HL-60/S4 treated with phorbol 12-myristate 13-acetate at 8.2 ng/mL for 4 days and 3 days (cell line): ENCODE data around the gene SLC5A2.
"Not testable (repeated sequence)": the region's sequence is repeated elsewhere in the genome, so short reads cannot be mapped to it uniquely, and the experiment has no call there.

Experiments used
- in situ Hi-C: fragments of 300-500 bp; cut with MboI; formaldehyde crosslinking; loops from 2 replicates; pipeline ENCODE4 v1.15.0; 2022; ENCODE audit warnings: low sequenced_read_pairs

SLC5A2 gene

GRCh38 chr16:31473264-31473984 is 9.5 kb upstream of the SLC5A2 start:
- in situ Hi-C loops = loop anchor here (25.0 kb wide), 2 partner anchors 389 to 486 kb away; partner anchors contain the start of genes HSD3B7 and ZNF267

DNA sequence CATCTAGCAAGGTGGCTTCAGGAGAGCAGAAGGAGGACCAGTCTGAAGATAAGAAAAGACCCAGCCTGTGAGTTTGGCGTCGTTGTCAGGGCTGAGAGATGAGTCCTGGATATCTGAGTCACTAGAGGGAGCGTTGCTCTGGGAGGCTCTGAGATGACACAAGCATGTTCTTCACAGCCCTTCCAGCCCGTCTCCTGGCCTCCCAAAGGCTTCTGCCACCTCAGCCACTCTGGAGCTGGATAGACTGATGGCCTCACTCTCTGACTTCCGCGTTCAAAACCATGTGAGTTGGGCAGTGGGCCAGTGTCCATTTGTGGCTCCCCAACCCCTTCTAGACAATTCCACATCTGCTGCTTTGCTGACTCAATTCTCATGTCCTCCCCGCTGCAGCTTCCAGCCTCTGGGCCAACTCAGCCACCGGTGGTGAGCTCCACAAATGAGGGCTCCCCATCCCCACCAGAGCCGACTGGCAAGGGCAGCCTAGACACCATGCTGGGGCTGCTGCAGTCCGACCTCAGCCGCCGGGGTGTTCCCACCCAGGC is 8.7 kb upstream of the SLC5A2 start:
- in situ Hi-C loops = loop anchor here (25.0 kb wide), 2 partner anchors 388 to 487 kb away; partner anchors contain the start of genes HSD3B7 and ZNF267

- in situ Hi-C loops = loop anchor here (25.0 kb wide), 2 partner anchors 387 to 488 kb away; partner anchors contain the start of genes HSD3B7 and ZNF267
Measured at GRCh38 chr16:31474773-31475738, 7.9 kb upstream of the SLC5A2 start.

GRCh38 chr16:31475946-31476302 is 7.0 kb upstream of the SLC5A2 start:
- in situ Hi-C loops = no loop called here

DNA sequence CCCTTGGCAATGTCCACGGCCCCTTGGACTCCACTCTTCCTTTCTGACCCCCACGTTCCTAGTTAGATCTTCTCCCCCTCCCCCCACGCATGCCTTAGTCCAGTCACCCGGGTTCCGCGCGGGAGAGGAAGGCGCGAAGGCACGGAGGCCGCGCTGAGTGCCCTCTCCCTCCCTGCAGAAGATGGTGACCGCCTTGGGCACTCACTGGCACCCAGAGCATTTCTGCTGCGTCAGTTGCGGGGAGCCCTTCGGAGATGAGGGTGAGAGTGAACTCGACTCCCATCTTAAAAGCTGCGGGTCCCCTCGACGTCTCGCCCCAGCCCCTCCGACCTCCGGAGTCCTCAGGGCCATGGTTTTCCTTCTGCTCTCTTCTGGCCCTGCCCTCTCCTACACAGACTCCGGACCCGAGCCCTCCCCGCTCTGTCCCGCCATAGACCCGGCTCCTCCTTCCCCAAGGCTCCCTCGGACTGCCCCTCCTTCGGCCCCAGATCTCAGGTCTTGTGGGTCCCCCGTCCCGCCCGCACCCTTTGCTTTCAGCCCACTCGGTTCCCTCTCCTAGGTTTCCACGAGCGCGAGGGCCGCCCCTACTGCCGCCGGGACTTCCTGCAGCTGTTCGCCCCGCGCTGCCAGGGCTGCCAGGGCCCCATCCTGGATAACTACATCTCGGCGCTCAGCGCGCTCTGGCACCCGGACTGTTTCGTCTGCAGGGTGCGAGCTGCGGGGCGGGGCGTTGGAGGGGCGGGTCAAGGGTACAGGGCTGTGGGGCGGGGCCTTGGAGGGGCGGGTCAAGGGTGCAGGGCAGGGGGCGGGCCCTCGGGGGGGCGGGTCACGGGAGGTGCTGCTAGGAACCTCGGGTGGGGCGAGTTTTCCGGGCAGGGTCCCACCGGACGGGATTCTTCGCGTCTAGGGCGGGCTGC is 6.4 kb upstream of the SLC5A2 start:
- in situ Hi-C loops = no loop called here

DNA sequence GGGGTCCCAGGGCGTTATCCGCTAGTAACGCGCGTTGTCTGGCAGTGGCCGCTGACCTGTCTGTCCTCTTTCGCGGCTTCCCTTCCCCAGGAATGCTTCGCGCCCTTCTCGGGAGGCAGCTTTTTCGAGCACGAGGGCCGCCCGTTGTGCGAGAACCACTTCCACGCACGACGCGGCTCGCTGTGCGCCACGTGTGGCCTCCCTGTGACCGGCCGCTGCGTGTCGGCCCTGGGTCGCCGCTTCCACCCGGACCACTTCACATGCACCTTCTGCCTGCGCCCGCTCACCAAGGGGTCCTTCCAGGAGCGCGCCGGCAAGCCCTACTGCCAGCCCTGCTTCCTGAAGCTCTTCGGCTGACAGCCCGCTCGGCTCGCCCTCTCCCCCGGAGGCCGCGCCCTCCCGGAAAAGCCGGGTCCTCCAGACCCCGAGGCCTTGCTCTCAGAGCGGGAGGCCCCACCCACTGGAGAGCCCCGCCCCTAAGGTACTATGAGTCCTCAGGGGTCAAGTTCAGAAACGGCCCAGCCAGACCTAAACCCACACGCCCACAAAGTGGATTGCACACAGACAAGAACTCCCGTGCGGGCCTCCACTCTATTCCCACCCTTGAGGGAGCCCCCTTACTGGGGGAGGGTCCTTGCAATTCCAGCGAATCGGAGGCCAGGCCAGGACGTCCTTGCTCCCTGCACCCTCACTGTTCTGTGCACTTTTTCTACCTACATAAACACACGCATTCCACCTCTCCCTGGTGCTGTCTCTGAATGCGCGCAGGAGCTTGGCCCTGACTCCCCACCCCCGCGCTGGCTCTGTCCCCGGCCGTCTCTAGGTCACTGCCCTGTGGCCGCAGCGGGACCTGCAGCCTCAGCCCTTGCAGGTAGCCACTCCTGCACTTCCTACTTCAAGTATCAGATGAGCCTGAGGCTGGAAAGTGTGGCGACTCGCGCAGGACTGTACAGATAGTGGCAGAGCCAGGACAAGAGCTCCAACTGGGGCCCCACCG is 5.4 kb upstream of the SLC5A2 start:
- in situ Hi-C loops = no loop called here

DNA sequence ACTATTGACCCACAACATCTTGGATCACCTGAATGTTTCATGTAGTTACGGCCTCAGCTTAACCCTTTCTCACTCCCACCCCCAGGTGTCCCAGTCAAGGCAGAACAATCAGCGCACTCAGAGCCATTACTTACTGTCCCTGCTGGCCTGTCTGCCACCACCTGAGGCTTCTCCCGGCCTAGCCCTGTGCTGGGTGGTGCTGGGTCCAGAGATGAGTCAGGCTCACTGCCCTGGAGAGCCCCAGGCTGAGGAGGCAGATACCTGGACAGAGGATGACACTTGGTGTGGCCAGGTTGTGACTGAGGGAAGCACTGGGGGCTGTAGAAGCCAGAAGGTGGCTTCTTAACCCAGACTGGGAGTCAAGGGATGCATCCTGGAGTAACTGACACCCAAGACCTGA is 4.0 kb upstream of the SLC5A2 start:
- in situ Hi-C loops = no loop called here

- in situ Hi-C loops = no loop called here
Measured at GRCh38 chr16:31479751-31480150, 3.2 kb upstream of the SLC5A2 start.

GRCh38 chr16:31480851-31481536 is 1.9 kb upstream of the SLC5A2 start:
- in situ Hi-C loops = no loop called here

DNA sequence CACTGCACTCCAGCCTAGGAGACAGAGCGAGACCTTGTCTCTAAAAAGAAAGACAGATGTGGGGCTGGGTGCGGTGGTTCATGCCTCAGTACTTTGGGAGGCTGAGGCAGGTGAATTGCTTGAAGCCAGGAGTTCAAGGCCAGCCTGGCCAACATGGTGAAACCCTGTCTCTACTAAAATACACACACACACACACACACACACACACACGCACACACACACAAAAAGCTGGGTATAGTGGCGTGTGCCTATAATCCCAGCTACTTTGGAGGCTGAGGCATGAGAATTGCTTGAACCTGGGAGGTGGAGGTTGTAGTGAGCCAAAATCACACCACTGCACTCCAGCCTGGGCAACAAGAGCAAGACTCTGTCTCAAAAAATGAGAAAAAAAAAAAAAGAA is 1.1 kb downstream of the SLC5A2 start:
- in situ Hi-C loops = not testable (repeated sequence)

DNA sequence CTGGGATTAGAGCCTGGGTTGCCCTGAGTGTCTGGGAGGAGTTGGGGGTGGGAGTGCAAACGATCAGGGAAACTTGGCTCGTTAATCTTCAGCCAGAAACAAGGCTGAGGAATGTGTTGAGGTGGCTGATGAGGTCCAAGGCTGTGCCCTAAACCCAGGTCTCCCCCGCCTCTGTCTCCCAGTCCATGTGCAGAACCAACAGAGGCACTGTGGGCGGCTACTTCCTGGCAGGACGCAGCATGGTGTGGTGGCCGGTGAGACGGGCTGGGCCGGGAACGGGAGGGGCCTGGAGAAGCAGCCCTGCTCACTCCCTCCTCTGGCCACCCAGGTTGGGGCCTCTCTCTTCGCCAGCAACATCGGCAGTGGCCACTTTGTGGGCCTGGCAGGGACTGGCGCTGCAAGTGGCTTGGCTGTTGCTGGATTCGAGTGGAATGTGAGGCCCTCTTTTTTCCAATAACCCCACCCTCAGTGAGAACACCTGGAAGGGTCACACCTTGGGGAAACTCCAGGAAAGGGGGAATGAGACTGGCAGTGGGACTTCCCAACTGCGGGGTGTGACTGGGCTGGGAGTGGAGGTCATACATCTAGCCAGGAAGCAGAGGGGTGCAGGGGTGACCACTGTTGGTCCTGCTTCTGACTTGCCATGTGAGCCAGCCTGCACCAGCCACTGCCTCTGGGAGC is 1.7 kb downstream of the SLC5A2 start:
- in situ Hi-C loops = no loop called here

- in situ Hi-C loops = no loop called here
Measured at GRCh38 chr16:31485571-31485970, 2.6 kb downstream of the SLC5A2 start.

GRCh38 chr16:31486045-31486444 is 3.1 kb downstream of the SLC5A2 start:
- in situ Hi-C loops = no loop called here

DNA sequence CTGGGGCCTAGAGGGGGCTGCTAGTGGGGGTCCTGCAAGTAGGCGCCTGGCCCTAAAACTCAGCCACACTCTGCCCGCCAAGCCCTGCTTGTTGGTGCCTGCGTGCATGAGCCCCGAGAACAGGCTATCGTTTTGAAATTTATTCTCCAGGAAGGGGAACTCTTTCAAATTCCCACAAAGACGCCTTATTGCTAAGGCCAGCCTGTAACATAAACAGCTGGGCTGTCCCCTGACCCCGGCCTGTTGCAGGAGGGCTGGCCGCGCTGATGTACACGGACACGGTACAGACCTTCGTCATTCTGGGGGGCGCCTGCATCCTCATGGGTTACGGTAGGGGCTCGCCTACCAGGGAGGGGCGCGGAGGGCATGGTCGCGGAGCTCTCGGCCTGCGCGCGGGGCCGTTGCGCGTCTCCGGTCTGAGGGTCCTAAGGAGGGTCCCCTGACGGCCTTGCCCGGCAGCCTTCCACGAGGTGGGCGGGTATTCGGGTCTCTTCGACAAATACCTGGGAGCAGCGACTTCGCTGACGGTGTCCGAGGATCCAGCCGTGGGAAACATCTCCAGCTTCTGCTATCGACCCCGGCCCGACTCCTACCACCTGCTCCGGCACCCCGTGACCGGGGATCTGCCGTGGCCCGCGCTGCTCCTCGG is 4.3 kb downstream of the SLC5A2 start:
- in situ Hi-C loops = no loop called here

- in situ Hi-C loops = no loop called here
Measured at GRCh38 chr16:31487720-31488467, 5.0 kb downstream of the SLC5A2 start.

- in situ Hi-C loops = no loop called here
Measured at GRCh38 chr16:31488468-31489297, 5.8 kb downstream of the SLC5A2 start.
